ENCODE data around the gene FTSJ1.

The FTSJ1 gene

GRCh38 chrX:48531358-48531959 is 55.5 kb downstream of the FTSJ1 start:
- DNase-seq, result no peak

GRCh38 chrX:48532161-48532560 is 56.2 kb downstream of the FTSJ1 start:
- DNase-seq, result no peak

- no peak for DNase-seq
These were observed 57.2 kb downstream of the FTSJ1 start for GRCh38 chrX:48533165-48533564.

Measured in hippocampal formation (tissue), 2 donors.